Loucy (cell line): Measurements from ENCODE around the gene RAMAC.

Experiments used
- H2AFZ ChIP-seq: fragments of 200-600 bp; sonication (generic); 2 replicates; pipeline ENCODE4 v1.6.0; 2016; ENCODE audit warnings: antibody characterized with exemption, mild to moderate bottlenecking, low read length, moderate library complexity
- H3F3A ChIP-seq: fragments of 200-600 bp; 2 replicates; pipeline ENCODE4 v1.6.0; 2016; ENCODE audit warnings: antibody characterized with exemption, low read depth, mild to moderate bottlenecking
- H3K27me3 ChIP-seq: fragments of 200-600 bp; sonication (generic); 2 replicates; pipeline ENCODE4 v1.6.1; 2014; ENCODE audit warnings: low read length, mild to moderate bottlenecking; ENCODE audit not compliant: insufficient read depth, poor library complexity, severe bottlenecking
- H3K36me3 ChIP-seq: fragments of 200-600 bp; sonication (generic); 2 replicates; pipeline ENCODE4 v1.6.1; 2016; ENCODE audit warnings: low read length; ENCODE audit not compliant: insufficient read depth
- H3K4me1 ChIP-seq: fragments of 200-600 bp; sonication (generic); 2 replicates; pipeline ENCODE4 v1.5.1; 2014; ENCODE audit warnings: low read length, mild to moderate bottlenecking; ENCODE audit not compliant: insufficient read depth, poor library complexity, severe bottlenecking
- H3K4me2 ChIP-seq: fragments of 200-600 bp; sonication (generic); 2 replicates; pipeline ENCODE4 v1.6.0; 2014; ENCODE audit warnings: antibody characterized with exemption, low read length, low read depth, mild to moderate bottlenecking; ENCODE audit not compliant: poor library complexity, severe bottlenecking
- H3K4me3 ChIP-seq: fragments of 200-600 bp; sonication (generic); 2 replicates; pipeline ENCODE4 v1.5.1; 2014; ENCODE audit warnings: low read length, mild to moderate bottlenecking, mixed read lengths; ENCODE audit not compliant: poor library complexity, severe bottlenecking
- H3K79me2 ChIP-seq: fragments of 200-600 bp; sonication (generic); 2 replicates; pipeline ENCODE4 v1.6.1; 2014; ENCODE audit warnings: low read length; ENCODE audit not compliant: insufficient read depth
- H3K9ac ChIP-seq: fragments of 200-600 bp; sonication (generic); 2 replicates; pipeline ENCODE4 v1.6.0; 2014; ENCODE audit warnings: mild to moderate bottlenecking, low read depth, low read length, moderate library complexity; ENCODE audit not compliant: poor library complexity, severe bottlenecking
- H3K9me2 ChIP-seq: fragments of 200-600 bp; sonication (generic); replicated peaks from 2 replicates; pipeline ENCODE4 v1.6.1; 2016; ENCODE audit warnings: low read depth, low read length, mixed read lengths
- H3K9me3 ChIP-seq: fragments of 200-600 bp; sonication (generic); 2 replicates; pipeline ENCODE4 v1.6.1; 2014; ENCODE audit warnings: mild to moderate bottlenecking, antibody characterized with exemption, low read length, low read depth; ENCODE audit not compliant: insufficient read depth
- H4K20me1 ChIP-seq: fragments of 200-600 bp; sonication (generic); 2 replicates; pipeline ENCODE4 v1.6.0; 2014; ENCODE audit warnings: antibody characterized with exemption, low read length, mild to moderate bottlenecking; ENCODE audit not compliant: insufficient read depth, poor library complexity, severe bottlenecking
- CTCF ChIP-seq: fragments of 200-600 bp; sonication (generic); conservative IDR thresholded peaks from 2 replicates; pipeline ENCODE4 v1.5.1; 2014; ENCODE audit warnings: mild to moderate bottlenecking, antibody characterized with exemption, low read length
- EZH2phosphoT487 ChIP-seq: fragments of 200-600 bp; IDR thresholded peaks from 2 replicates; pipeline ENCODE4 v1.6.1; 2018; ENCODE audit warnings: antibody characterized with exemption, mild to moderate bottlenecking, moderate library complexity, borderline replicate concordance

RAMAC gene

GRCh38 chr15:83011271-83012075 is 25.5 kb downstream of the RAMAC start, which contains the start of gene C15orf40:
Gene C15orf40 (minus strand): TSS chr15:83011639. CDS start chr15:83011607, 32 bp downstream.
- H3K4me1 ChIP-seq, result peaks cover 38% of the 10 kb centered on the region
- H4K20me1 ChIP-seq, result peaks cover 16% of the 10 kb centered on the region

GRCh38 chr15:83012076-83012426 is 26.0 kb downstream of the RAMAC start:
- Histone ChIP-seq H4K20me1 (peaks cover 16% of the 10 kb centered on the region), H3K79me2 (peaks cover 42% of the 10 kb centered on the region), H3K4me2 (peak overlapping the region; percentile 97), H3K9me3 (no peaks in the 10 kb centered on the region), H2AFZ (peak overlapping the region; percentile 70), H3K36me3 (peaks cover 10% of the 10 kb centered on the region; the same call in 1 of the 2 replicates), H3F3A (no peaks in the 10 kb centered on the region; the same call in 1 of the 2 replicates), H3K9me2 (no peaks in the 10 kb centered on the region), H3K9ac (peak overlapping the region; percentile 88), H3K4me1 (peaks cover 38% of the 10 kb centered on the region), H3K4me3 (peak overlapping the region; percentile 75), H3K27me3 (no peaks in the 10 kb centered on the region)
- TF ChIP-seq CTCF (no peak), EZH2phosphoT487 (no peak)

More at GRCh38 chr15:83011271-83012075, 25.5 kb downstream of the RAMAC start, which contains the start of gene C15orf40:
- Histone ChIP-seq H3K9me2 (no peaks in the 10 kb centered on the region), H3K27me3 (no peaks in the 10 kb centered on the region), H3K79me2 (peaks cover 43% of the 10 kb centered on the region), H3F3A (no peaks in the 10 kb centered on the region), H3K4me2 (peak within 1 kb of the TSS; percentile 97), H2AFZ (peak within 1 kb of the TSS; percentile 70), H3K4me3 (peak within 1 kb of the TSS; percentile 75), H3K9ac (peak within 1 kb of the TSS; percentile 88), H3K36me3 (peaks cover 6% of the 10 kb centered on the region; the same call in 1 of the 2 replicates), H3K9me3 (no peaks in the 10 kb centered on the region)
- TF ChIP-seq EZH2phosphoT487 (no peak), CTCF (peak; percentile 66)

GRCh38 chr15:83012636-83013035 is 26.6 kb downstream of the RAMAC start:
- Histone ChIP-seq H3K4me2 (peak overlapping the region; percentile 97), H3K4me3 (peak overlapping the region; percentile 75), H4K20me1 (peaks cover 16% of the 10 kb centered on the region), H3K4me1 (peaks cover 38% of the 10 kb centered on the region), H3K9me2 (no peaks in the 10 kb centered on the region), H3K9me3 (no peaks in the 10 kb centered on the region), H2AFZ (no peak overlapping the region), H3K9ac (peak overlapping the region; percentile 88), H3F3A (peaks cover 5% of the 10 kb centered on the region; the same call in 1 of the 2 replicates), H3K36me3 (peaks cover 16% of the 10 kb centered on the region; the same call in 1 of the 2 replicates), H3K79me2 (peaks cover 38% of the 10 kb centered on the region), H3K27me3 (no peaks in the 10 kb centered on the region)
- TF ChIP-seq EZH2phosphoT487 (no peak), CTCF (no peak)
